Measurements from ENCODE around the gene FCHO1. TPM values are rescaled to one million over a fixed set of nuclear protein-coding genes. Genes with fewer than 3 reads are reported as not detected.
A peak's percentile ranks its signal among the peaks of the same experiment; 100 is the strongest.

FCHO1 gene
- total and polyA plus RNA-seq, 10 of the 15 experiments (the other 5 are each of a cell fraction or from before 2014, with no cell fraction given), result 0.14 to 45.8 (median 15.8) TPM

DNA sequence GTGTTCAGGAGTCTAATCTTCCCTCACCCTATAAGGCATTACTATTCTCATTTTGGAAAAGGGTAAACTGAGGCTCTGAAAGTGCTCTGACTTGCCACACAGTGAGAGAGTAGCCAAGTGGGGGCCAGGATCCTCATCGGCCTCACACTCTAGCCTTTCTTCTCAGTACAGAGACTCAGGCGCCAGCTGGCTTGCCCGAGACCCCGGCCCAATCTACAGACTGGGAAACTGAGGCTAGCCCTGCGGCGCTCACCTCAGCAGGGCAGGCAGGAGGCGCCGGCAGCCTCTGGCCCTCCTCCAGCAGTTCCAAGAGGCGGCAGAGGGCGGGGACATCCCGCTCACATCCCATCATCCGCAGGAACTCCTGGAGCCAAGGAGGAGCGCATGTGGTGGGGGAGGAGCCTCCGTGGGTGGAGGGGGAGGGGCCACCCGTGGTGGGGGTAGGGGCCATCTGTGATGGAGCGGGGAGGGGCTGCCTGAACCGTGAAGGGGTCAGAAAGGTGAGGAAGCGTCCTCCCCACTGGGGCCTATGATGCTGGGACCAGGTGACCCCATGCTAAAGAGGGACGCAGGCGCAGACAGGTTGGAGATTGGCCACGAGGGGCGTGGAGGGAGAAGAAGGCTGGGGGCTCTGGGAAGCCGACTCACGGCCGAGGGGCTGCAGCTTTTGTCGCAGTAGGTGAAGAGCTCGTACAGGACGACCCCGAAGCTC, 78.7 kb downstream of the FCHO1 start (continued):
- no peak for TF ChIP-seq FOXM1 (IDR thresholded peaks at IDR 0.05; ENCODE audit: low read depth, low read length)
- no peak for TF ChIP-seq EGR1 (IDR thresholded peaks at IDR 0.05; ENCODE audit: borderline replicate concordance in 1 of 2, low read depth in 2 of 2, low read length in 2 of 2)
- TF ChIP-seq NR2C1 (IDR thresholded peaks at IDR 0.05), result no peak
- no peak for TF ChIP-seq STAT3 (IDR thresholded peaks at IDR 0.05; ENCODE audit: low read depth, low read length)
- TF ChIP-seq RFX5 (IDR thresholded peaks at IDR 0.05; ENCODE audit: low read depth, low read length), result no peak
- TF ChIP-seq MTA3 (IDR thresholded peaks at IDR 0.05; ENCODE audit: borderline replicate concordance, low read length), result no peak
- no peak for TF ChIP-seq ZNF622 (IDR thresholded peaks at IDR 0.05)
- no peak for TF ChIP-seq MTA2 (IDR thresholded peaks at IDR 0.05; ENCODE audit: low read depth)
- TF ChIP-seq CBX5 (IDR thresholded peaks at IDR 0.05; ENCODE audit: low read depth), result no peak

DNA sequence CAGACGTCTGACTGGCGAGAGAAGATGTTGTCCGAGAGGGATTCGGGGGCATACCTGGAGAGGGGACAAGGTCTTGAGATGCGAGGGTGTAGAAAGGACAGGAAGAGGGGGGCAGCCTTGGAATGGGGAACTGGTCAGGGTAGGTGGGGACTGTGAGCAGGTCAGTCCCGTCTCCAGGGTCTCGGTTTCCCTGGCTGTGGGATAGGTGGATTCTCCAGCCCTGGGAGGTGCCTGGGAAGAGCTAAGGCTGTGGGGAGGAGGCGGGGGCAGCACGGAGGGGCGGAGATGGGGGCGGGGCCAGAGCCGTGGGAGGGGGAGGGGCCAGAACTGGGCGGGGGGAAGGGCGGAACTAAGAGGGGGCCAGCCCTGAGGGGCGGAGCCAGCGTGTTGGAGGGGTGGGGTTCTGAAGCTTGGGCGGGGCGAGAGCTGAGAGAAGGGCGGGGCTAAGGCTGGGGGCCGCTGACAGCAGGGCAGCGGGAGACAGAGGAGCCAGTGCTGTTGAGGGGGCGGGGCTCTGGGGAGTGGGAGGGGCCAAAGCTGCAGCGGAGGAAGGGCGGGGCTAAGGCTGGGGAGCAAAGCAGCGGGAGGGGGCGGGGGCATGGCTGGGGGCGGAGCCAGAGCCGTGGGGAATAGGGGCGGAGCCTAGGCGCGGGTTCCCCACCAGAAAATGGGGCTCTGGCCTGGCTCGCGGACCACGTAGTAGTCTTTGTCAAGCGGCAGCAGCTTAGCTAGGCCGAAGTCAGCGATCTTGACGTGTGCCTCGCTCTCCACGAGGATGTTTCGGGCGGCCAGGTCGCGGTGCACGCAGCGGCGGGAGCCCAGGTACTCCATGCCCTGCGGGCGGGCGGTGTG, 79.5 kb downstream of the FCHO1 start:
- in situ Hi-C loops (cut with MboI) (no loop called here), intact Hi-C loops (cut with micrococcal nuclease; ENCODE audit: unreplicated experiment) (no loop called here)
- BruUV-seq (replicated peaks), result no TSS peak
- no peak overlapping the region for H3K4me3 ChIP-seq
- DNase-seq (ENCODE audit: low read depth, low spot score) (no peak), FAIRE-seq (no peak), ATAC-seq (peak; percentile 81)
- no peak overlapping the region for H2AFZ ChIP-seq (ENCODE audit: control insufficient read depth, low read depth, low read length)
- ChIA-PET POLR2A (interaction anchor here (0.5 kb wide), 1 partner anchor 140 kb away, joined by 3 read pairs; no protein-coding TSS in a partner anchor), RAD21 (ENCODE audit: unreplicated experiment) (no interaction called here), CTCF (no interaction called here), SMC1A (ENCODE audit: uncharacterized antibody, unreplicated experiment) (no interaction called here)
- H3K27ac ChIP-seq (ENCODE audit: control insufficient read depth, insufficient read depth), result no peak overlapping the region
- no peak overlapping the region for H3K9ac ChIP-seq (ENCODE audit: control insufficient read depth, insufficient read depth, low read length)
- no peaks in the 10 kb centered on the region for H3K4me1 ChIP-seq (ENCODE audit: control insufficient read depth, insufficient read depth, low read length)
- 97% methylated on average over 28 of the region's 50 CpGs for whole genome bisulfite sequencing (ENCODE audit: insufficient coverage, insufficient replicate concordance, low lambda C conversion rate, missing lambda C conversion rate)
- no peaks in the 10 kb centered on the region for H4K20me1 ChIP-seq (ENCODE audit: control insufficient read depth, insufficient read depth)
- TF ChIP-seq, protein P1, sequence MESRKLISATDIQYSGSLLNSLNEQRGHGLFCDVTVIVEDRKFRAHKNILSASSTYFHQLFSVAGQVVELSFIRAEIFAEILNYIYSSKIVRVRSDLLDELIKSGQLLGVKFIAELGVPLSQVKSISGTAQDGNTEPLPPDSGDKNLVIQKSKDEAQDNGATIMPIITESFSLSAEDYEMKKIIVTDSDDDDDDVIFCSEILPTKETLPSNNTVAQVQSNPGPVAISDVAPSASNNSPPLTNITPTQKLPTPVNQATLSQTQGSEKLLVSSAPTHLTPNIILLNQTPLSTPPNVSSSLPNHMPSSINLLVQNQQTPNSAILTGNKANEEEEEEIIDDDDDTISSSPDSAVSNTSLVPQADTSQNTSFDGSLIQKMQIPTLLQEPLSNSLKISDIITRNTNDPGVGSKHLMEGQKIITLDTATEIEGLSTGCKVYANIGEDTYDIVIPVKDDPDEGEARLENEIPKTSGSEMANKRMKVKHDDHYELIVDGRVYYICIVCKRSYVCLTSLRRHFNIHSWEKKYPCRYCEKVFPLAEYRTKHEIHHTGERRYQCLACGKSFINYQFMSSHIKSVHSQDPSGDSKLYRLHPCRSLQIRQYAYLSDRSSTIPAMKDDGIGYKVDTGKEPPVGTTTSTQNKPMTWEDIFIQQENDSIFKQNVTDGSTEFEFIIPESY (IDR thresholded peaks at IDR 0.05), result peak; percentile 86; the same call in 1 of the 2 replicates
- TF ChIP-seq IKZF1 (conservative IDR thresholded peaks at IDR 0.05) (no peak), CHD2 (IDR thresholded peaks at IDR 0.05; ENCODE audit: borderline replicate concordance, low read depth, low read length) (no peak), HDAC2 (IDR thresholded peaks at IDR 0.05) (no peak), STAT1 (conservative IDR thresholded peaks at IDR 0.05) (no peak)
- H3K79me2 ChIP-seq (ENCODE audit: control insufficient read depth, insufficient read depth, low read length), result no peaks in the 10 kb centered on the region
- no peaks in the 10 kb centered on the region for H3K27me3 ChIP-seq (replicated peaks in 1 of 2; ENCODE audit: control insufficient read depth in 2 of 2, insufficient read depth in 2 of 2, low read length in 1 of 2)
- H3K9me3 ChIP-seq (replicated peaks; ENCODE audit: control insufficient read depth, insufficient read depth, low read length), result no peaks in the 10 kb centered on the region; the same call in 2 of the 3 replicates
- H3K36me3 ChIP-seq (ENCODE audit: control insufficient read depth in 2 of 2, insufficient read depth in 2 of 2, low read length in 1 of 2), result peaks cover 6 to 13% of the 10 kb centered on the region in 2 experiments
- no peak overlapping the region for H3K4me2 ChIP-seq (ENCODE audit: control insufficient read depth, insufficient read depth)

All from GM12878 (cell line).